Activated CD4-positive, alpha-beta T cell treated with anti-CD3 and anti-CD28 coated beads for 4 hours (primary cell): ENCODE data around the gene GOLT1A.
"Not testable (repeated sequence)": the region's sequence is repeated elsewhere in the genome, so short reads cannot be mapped to it uniquely, and the experiment has no call there.

Experiments
- DNase-seq, 2 donors: peaks; one replicate each; pipeline ENCODE4 v3.0.0-alpha.2; 2020

GOLT1A gene

GRCh38 chr1:204248954-204249353 lies 35.2 kb upstream of the GOLT1A start:
- DNase-seq: no peak

GRCh38 chr1:204246876-204247275 lies 33.1 kb upstream of the GOLT1A start:
- DNase-seq: no peak

- no peak for DNase-seq
Measured at GRCh38 chr1:204242920-204243319, 29.1 kb upstream of the GOLT1A start.

DNA sequence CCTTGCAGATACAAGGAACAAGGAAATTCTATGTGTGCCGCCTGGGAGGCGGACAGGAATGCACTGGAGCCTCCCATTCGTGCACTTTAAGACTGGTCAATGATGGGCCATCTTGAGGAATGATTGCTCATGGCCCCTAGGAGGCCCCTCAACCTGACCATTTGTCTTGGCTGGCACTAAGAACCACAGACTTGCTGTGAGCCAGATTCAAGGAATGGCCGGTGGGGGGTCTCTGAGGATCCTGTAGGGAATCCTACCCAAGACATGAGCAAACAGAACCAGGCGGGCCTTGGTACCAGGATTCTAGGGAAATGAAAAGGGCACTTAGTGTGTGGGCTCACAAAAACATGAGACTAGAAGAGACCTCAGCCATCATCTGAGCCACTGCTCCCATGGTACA lies 28.1 kb upstream of the GOLT1A start:
- no peak for DNase-seq

GRCh38 chr1:204241050-204241449 lies 27.3 kb upstream of the GOLT1A start:
- no peak for DNase-seq

DNA sequence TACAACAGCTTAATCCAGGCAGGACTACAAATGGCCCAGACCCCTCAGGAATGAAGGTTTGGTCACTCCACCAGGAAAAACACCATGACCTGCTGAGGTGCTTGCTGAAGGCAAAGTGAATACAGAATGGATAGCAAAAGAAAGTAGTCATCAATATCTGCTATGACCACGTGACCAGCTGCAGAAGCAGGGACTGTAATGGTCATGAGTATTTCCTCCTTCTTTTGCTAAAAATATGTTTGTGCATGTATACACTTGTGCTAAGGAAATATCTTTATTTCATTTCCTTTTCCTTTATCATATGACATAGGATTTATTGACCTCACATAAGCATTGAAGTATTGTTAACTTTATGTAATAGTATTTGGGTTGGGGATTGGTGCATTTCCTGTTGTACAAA lies 26.4 kb upstream of the GOLT1A start:
- DNase-seq: no peak

- DNase-seq: not testable (repeated sequence)
Measured at GRCh38 chr1:204239401-204239800, 25.6 kb upstream of the GOLT1A start.

- DNase-seq: not testable (repeated sequence)
Measured at GRCh38 chr1:204238520-204238919, 24.7 kb upstream of the GOLT1A start.

DNA sequence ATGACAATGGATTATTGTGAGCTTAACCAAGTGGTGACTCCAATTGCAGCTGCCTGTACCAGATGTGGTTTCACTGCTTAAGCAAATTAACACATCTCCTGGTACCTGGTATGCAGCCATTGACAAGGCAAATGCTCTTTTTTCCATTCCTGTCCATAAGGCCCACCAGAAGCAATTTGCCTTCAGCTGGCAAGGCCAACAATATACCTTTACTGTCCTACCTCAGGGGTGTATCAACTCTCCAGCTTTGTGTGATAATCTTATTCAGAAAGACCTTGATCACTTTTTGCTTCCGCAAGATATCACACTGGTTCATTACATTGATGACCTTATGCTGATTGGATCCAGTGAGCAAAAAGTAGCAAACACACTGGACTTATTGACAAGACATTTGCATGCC lies 23.7 kb upstream of the GOLT1A start:
- DNase-seq: not testable (repeated sequence)

DNA sequence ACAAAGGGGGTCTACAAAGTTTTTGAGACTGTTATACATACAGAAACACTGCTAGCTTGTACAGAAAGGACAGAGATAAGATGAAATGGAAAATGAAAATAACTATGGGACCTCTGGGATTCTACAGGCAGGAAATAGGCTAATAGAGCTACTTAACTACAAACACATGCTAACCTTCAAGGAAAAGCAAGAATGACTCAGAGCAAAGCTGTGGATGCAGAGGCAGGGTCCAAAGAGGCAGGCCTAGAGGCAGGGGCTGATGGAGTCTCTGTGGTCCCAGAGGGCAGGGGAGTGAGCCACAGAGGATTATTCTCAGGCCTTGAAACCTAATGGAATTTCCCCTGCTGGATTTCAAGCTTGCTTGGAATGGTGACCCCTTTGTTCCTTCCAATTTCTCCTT lies 18.7 kb upstream of the GOLT1A start:
- DNase-seq: no peak

- DNase-seq: no peak
Measured at GRCh38 chr1:204230211-204230610, 16.4 kb upstream of the GOLT1A start.

GRCh38 chr1:204228896-204229295 lies 15.1 kb upstream of the GOLT1A start:
- no peak for DNase-seq

DNA sequence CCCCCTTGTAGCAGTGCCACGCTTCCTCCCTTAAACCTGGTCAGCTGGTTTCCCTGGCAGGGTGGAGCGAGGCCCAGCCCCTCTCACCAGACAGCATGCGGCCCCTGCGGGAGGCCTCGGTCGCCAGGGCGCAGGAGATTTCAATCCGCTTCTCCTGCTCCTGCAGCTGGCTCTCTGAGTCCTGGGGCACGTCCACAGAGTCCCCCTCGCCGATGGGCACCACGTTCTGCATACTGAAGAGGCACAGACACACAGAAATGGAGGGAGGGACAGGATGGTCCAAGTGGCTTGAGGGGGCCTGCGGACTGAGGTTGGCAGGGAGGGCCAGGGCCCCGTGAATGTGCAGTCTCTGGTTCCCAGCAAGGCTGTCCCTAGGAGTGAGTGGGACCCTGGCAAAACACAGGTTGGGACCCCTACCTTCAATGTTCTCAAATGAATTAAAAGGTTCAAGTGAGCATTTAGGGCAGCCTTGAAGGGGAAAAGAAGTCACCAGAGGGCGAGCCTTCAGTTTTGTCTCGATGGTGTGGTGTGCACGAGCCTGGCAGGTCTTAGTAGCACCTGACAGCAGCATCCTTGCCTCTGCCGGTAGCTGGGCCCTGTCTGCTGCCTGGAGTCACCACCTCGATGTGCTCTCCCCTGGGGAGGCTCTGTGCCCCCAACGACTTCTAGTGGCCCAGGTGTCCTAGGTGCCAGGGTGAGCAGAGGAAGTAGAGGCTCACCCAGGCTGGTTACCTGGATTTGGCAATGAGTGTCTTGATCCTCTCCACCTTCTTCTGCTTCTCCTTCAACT lies 14.4 kb upstream of the GOLT1A start:
- DNase-seq: no peak

DNA sequence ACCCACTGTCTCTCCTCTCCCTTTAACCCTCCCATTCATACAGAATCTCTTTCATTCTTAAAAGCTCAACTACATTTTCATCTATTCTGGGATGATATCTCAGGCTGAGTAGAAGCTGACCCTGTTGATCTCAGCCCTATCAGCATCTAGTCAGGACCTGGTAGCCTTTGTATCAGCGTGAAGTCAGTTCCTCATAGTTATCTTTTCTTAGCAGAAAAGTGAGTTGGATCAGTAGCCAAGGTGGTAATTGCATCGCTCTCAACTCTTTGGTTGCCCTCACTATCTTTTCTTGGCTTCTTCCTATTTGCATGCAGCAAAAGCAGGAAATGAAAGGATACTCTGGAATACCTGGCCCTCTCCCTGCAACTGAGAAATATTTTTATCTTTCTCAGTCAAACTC lies 13.6 kb upstream of the GOLT1A start:
- no peak for DNase-seq

- no peak for DNase-seq
Measured at GRCh38 chr1:204225841-204226735, 12.3 kb upstream of the GOLT1A start.

DNA sequence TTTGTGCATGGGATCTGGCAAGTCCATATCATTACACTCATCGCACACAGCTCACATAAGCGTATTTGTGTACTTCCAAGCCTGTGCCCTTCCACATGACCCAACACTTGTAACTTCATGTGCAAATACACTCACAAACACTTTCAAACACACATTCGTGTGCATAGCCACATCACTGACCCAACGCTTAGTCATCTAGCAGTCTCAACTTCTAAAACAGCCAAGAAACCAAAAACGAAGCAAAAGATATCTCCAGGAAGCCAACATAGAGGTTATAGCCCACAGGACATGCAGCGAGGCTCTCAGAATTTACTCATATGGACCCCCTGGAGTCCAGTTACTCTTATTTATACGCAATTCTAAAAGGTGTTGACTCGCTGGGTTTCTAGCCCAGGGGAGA lies 10.9 kb upstream of the GOLT1A start:
- DNase-seq: no peak

DNA sequence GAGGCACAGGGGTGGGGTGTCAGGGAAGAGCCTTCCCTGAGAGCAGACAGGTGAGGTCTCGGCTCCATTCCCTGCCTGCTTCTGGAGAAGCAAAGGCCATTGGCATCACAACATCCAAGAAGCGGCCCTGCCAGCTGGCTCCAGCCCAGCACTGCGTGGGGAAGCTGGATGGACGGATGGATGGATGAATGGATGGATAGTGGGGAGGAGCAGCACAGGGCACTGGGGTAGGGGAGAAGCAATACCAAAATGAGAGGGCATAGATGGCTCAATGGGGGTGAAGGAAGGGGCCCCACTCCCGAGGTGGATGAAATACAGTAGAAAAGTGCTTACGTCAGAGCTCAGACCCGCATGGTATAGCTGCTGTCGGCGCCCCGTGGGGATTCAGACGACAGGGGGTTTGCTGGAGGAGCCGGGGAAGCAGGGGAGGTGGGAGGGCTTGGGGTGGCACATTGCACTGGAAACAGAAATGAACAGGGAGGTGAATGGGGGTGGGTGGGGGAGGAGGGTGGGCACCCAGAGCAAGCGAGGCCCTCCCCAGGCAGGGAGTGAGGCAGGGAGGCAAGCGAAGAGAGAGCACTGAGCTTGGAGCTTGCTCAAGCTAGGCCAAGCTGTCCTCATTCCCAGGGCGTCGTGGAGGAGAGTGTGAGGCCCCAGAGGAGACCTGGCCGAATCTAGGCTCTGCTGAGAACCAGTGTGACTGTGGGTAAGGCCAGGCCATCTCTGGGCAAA lies 9.5 kb upstream of the GOLT1A start:
- DNase-seq: no peak

DNA sequence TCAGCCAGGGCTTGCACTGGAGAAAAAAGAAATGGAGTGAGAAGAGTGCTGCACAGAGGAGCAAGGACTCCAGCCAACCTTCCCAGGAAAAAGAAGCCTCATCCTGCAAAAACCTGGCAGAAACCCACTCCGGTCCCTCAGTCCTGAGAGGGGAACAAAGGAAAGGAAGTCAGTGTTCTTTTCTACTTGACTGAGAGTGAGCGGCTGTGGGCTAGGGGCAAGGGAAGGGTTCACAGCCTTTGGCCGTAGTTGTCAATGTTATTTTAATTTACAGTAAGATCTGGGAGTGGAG lies 8.9 kb upstream of the GOLT1A start:
- no peak for DNase-seq

DNA sequence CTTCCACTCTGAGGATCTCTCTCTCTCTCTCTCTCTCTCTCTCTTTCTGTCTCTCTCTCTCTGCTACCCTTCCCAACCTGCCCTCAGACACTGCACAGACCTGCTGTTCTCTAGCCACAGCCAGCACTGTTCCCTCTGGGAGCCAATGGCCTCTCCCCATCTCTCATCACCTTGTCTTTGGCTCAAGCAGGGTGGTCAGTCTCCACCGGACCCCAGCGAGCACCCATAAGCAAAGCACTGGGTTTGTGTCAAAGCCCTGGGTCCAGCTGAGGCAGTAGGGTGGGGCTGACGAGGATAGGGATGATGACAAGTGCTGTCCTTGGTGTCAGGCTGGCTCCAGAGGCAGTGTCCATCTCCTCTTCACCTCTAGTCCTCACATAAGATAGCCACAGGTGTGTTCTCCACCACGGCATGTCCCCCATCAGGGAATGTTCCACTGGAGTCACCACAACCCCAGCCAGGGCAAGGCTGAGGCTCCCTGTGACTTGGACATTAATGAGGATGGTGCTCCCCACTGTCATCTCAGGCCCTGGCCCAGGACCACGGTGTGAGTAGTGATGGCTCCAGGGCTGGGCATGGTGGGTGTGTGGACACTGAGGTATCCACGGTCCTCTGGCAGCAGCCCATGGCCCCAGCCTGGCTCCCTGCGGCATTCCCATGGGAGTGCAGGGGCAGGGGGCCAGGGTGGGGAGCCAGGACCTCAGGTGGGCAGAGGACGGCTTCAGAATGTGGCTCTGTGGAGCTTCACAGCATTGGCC lies 8.4 kb upstream of the GOLT1A start:
- DNase-seq: no peak

GRCh38 chr1:204221271-204221670 lies 7.5 kb upstream of the GOLT1A start:
- DNase-seq: no peak

DNA sequence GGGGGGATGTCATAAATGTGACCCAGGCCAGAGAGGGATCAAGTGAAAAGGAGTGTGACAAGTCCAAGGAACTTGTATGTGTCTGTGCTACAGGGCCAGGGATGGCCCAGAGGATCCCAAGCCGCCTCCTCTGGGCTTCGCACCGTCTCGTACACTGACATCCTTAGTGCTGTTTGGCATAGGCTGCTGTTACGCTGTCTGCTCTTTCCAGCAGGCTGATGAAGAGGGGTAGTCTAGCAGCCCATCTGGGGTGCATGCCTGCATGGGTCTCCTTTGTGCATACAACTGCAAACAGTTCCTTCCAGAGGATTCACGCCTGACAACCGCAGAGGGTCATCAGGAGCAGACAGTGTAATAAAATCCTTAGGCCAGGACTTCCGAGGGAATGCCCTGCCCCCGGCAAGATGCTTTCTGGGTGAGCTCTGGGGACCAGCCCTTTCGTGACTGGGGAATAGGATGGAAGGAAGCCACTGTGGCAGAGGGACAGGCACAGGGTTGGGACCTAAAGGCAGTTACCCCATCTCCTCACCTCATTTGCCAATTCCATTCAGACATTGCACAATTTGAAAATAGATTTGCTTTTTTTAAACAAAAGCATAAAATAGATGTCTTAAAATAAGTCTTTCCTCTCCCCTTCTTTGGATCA lies 6.3 kb upstream of the GOLT1A start:
- DNase-seq: no peak

- no peak for DNase-seq
Measured at GRCh38 chr1:204218552-204218951, 4.8 kb upstream of the GOLT1A start.

DNA sequence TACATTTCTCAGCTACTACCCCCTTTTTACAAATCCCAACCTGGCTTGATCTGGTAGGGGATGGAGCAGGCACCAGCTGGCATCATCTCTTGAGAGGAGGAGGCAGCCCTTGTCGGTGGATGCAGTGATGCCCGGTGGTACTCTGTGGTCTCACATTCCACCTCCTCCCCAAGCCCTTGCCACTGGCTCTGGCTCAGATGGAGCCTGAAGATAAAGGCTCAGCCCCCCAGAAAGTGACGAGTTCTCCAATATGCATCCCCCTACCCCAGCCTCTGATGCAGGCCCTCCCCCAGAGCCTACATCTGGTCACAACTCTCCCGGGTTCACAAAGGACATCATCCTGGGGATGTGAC lies 3.8 kb upstream of the GOLT1A start:
- DNase-seq: no peak
